Activated CD4-positive, alpha-beta T cell treated with anti-CD3 and anti-CD28 coated beads, Interleukin-2, amount 10 ng/mL, durations not matched to agents 7 days and 5 days (primary cell): ENCODE data around the gene RAPGEF4. TPM values are rescaled to one million over a fixed set of nuclear protein-coding genes. Genes with fewer than 3 reads are reported as not detected.

Source experiments
- CTCF ChIA-PET: fragments of 350-600 bp; sonication (Branson Sonifier 250); formaldehyde crosslinking; loops from one replicate; lab custom pipeline; 2021; ENCODE audit warnings: antibody characterized with exemption; lab: Charles Lee
- POLR2A ChIA-PET: fragments of 350-600 bp; sonication (Branson Sonifier 250); formaldehyde crosslinking; loops from one replicate; lab custom pipeline; 2021; ENCODE audit warnings: antibody characterized with exemption; lab: Charles Lee
- DNase-seq: peaks from one replicate; pipeline ENCODE4 v3.0.0-alpha.2; 2020
- H3K27ac Mint-ChIP-seq: one replicate; pipeline ENCODE4 v1.8.0; 2021; ENCODE audit warnings: mild to moderate bottlenecking, moderate library complexity, mixed read lengths
- H3K27me3 Mint-ChIP-seq: one replicate; pipeline ENCODE4 v1.8.0; 2021; ENCODE audit warnings: mixed read lengths
- H3K36me3 Mint-ChIP-seq: one replicate; pipeline ENCODE4 v1.8.0; 2021; ENCODE audit warnings: low read depth, mixed read lengths
- H3K4me1 Mint-ChIP-seq: one replicate; pipeline ENCODE4 v1.8.0; 2021; ENCODE audit warnings: mixed read lengths
- H3K4me3 Mint-ChIP-seq: one replicate; pipeline ENCODE4 v1.8.0; 2021; ENCODE audit warnings: mild to moderate bottlenecking, moderate library complexity, mixed read lengths
- H3K9me3 Mint-ChIP-seq: one replicate; pipeline ENCODE4 v1.8.0; 2021; ENCODE audit warnings: mixed read lengths
- total RNA-seq, 2 experiments: library from RNA; stranded (reverse); gene quantifications; one replicate each; pipeline ENCODE4 v1.2.3, GENCODE V29; 2021

The RAPGEF4 gene
- total RNA-seq, 2 experiments from 2014 or later, result 0.62 to 0.77 TPM

DNA sequence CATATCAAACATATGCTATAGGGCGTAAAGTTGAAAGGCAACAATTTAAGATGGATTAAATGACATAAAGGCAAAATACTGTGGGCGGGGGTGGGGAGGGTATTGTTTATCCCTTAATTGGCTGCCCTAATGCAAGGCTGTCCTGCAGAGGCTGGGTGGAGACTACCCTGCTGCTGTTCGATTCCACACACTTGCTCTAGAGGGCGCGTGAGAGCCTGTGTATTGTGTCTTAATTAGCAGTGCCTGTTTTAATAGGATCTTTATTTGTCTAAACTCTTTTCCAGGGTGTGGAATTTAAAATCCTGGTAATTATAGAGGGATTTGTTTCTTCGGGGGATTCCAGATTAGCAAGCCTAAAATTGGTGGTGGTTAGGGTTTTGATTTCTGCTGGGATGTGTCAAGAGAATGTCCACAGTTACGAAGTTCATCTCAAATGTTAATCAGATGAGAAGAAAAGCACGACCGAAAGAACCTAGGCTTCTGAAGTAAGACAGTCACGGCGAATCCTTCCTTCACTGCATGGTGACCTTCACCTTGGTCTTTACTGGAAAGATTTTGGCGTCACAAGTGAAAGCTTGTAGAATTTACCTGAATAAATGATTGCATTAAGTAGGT lies 236.5 kb downstream of the RAPGEF4 start:
- Mint-ChIP-seq H3K36me3 (no peaks in the 10 kb centered on the region), H3K4me1 (peaks cover 22% of the 10 kb centered on the region), H3K4me3 (no peak overlapping the region), H3K27me3 (peaks cover 11% of the 10 kb centered on the region), H3K9me3 (no peaks in the 10 kb centered on the region), H3K27ac (no peak overlapping the region)
- CTCF ChIA-PET, result interaction anchor here (0.8 to 1.3 kb wide), 2 partner anchors 35 to 55 kb away, joined by 3 to 4 read pairs; no protein-coding TSS in a partner anchor
- POLR2A ChIA-PET, result no interaction called here
- peak; percentile 47 for DNase-seq

DNA sequence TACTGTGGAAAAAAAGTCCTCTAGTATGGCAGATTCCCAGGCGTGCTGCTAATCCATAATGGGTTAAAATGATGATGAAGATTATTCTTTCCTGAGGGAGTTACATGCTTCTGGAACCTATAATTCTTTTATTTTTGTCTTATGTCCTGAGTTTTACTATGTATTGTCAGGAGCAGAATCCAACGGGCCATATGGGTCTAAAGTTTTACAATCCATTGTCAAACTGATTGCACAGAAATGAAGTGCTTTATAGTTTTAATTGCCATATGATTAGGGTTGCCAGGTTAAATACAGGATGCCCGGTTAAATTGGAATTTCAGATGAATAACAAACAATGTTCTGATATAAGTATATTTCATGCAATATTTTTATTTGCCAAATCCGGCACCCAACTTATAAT lies 239.1 kb downstream of the RAPGEF4 start:
- no peak for DNase-seq
- Mint-ChIP-seq H3K4me1 (peaks cover 20% of the 10 kb centered on the region), H3K27ac (no peak overlapping the region), H3K4me3 (no peak overlapping the region), H3K9me3 (no peaks in the 10 kb centered on the region), H3K27me3 (peaks cover 11% of the 10 kb centered on the region), H3K36me3 (no peaks in the 10 kb centered on the region)
- ChIA-PET POLR2A (no interaction called here), CTCF (no interaction called here)

- Mint-ChIP-seq H3K36me3 (no peaks in the 10 kb centered on the region), H3K27me3 (peaks cover 17% of the 10 kb centered on the region), H3K27ac (no peak overlapping the region), H3K4me3 (no peak overlapping the region), H3K9me3 (no peaks in the 10 kb centered on the region), H3K4me1 (peaks cover 7% of the 10 kb centered on the region)
- POLR2A ChIA-PET, result no interaction called here
- CTCF ChIA-PET, result no interaction called here
- no peak for DNase-seq
Observed at GRCh38 chr2:172976116-172976515, 240.5 kb downstream of the RAPGEF4 start.

DNA sequence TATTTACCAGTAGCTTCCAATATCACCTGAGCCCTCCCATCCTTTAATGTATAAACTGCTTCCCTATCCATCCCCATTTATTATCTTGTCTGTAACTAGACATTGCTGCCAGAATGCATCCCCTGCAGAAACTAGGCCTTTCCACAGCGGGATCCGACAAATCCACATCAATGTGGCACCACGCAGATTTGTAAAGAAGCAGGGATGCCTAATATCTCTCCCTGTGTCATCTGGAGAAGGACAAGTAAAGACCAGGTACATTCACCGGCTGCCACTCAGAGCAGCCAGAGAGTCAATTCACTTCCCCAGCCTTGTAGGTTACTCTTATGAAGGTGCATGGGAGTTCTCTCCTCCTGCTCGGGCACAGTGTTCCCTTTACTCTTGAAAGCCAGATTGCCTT lies 241.2 kb downstream of the RAPGEF4 start:
- no peak for DNase-seq
- H3K9me3 Mint-ChIP-seq, result no peaks in the 10 kb centered on the region
- H3K4me1 Mint-ChIP-seq, result peaks cover 3% of the 10 kb centered on the region
- POLR2A ChIA-PET, result no interaction called here
- H3K36me3 Mint-ChIP-seq, result no peaks in the 10 kb centered on the region
- CTCF ChIA-PET, result no interaction called here
- H3K27me3 Mint-ChIP-seq, result peaks cover 20% of the 10 kb centered on the region
- H3K27ac Mint-ChIP-seq, result no peak overlapping the region
- no peak overlapping the region for H3K4me3 Mint-ChIP-seq

DNA sequence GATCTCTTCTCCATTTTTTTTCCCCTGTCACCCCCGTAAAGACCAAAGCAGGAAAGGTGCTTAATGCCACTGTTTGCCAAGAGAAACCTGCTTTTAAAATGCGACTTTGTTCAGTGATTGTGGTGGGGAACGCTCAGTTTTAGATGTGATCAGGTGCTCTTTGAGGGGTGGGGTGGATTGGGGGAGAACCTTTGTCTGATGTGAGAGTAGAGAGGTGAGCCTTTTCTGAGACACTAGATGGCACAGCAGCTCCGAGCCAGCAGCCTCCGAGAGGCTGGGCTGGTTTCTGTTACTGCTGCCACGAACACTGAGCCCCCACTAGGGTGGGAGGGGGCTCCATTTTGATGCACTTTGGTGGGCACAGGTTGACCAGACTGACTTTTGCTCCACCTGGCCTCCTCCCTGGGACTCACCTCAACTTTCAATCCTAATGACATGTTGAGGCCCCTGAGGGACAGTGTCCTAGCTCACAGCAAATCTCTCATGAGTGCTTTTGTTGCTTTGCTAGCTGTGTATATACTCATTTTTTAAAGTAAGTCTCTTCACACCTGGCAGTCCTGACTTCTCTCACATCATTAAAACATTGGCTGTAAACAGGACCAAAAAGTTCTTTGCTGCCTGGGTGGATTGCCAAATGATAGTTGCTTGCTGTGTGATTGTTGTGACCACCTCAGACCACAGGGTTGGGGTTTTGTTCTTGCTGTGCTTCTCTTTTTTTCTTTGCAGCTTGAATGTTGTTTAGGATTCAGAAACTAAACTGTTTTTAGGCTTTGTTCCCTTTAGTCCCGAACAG lies 241.8 kb downstream of the RAPGEF4 start:
- no peak overlapping the region for H3K27ac Mint-ChIP-seq
- no peaks in the 10 kb centered on the region for H3K36me3 Mint-ChIP-seq
- H3K4me1 Mint-ChIP-seq, result no peaks in the 10 kb centered on the region
- no peak for DNase-seq
- ChIA-PET CTCF (no interaction called here), POLR2A (no interaction called here)
- no peak overlapping the region for H3K4me3 Mint-ChIP-seq
- H3K27me3 Mint-ChIP-seq, result peaks cover 19% of the 10 kb centered on the region
- no peaks in the 10 kb centered on the region for H3K9me3 Mint-ChIP-seq

DNA sequence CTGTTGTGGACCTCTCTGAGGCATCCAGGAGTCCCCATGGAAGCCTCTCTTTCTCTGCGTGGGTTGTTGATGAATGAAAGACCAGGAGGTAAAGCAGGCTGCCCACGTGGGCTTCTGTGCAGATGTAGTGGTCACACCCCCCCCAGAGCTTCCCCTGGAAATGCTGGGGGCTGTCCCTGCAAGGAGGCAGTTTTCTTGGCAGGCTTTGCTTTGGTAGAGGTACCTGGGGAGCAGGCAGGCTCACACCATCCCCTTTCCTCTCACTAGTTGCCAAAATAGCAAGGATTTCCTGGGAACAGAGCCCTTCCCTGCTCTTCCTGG lies 242.4 kb downstream of the RAPGEF4 start:
- no peak overlapping the region for H3K27ac Mint-ChIP-seq
- peaks cover 19% of the 10 kb centered on the region for H3K27me3 Mint-ChIP-seq
- H3K4me3 Mint-ChIP-seq, result no peak overlapping the region
- ChIA-PET POLR2A (no interaction called here), CTCF (no interaction called here)
- no peaks in the 10 kb centered on the region for H3K9me3 Mint-ChIP-seq
- no peaks in the 10 kb centered on the region for H3K36me3 Mint-ChIP-seq
- H3K4me1 Mint-ChIP-seq, result no peaks in the 10 kb centered on the region
- DNase-seq, result no peak

DNA sequence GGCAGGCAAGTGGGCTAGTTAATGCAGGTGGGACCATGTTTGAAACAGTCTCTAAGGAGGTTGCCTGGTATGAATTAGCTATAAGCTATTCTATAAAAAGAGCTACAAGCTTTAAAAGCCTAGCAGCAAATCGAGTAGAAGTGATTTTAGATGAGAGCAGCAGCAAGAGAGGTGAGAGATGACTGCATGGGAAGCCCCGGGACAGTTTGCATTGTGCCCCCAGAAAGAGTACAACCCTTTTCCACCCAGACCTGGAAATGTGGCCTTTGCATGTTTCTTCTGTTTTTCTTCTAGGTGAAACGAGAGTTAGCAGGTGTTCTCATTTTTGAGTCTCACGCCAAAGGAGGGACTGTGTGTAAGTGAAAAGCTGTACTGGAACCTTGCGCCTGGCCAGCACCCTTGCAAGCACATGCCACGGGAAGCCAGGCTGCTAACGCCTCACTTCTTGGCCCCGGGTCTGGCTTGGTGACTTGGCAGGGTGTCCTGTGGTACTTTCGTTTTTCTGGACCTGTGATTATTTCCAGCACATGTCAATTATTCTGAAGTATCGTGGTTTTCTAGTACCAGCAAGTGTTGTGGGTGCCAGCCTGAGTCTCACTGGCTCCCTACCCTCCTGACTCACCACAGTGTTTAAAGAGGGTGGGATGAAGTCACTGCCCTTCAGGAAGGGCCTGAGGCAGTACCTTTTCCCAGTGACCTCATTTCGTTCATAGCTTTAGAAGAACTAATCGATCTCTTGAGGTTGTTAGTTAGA lies 249.7 kb downstream of the RAPGEF4 start:
- Mint-ChIP-seq H3K4me1 (peaks cover 4% of the 10 kb centered on the region), H3K9me3 (no peaks in the 10 kb centered on the region), H3K36me3 (no peaks in the 10 kb centered on the region), H3K4me3 (no peak overlapping the region), H3K27ac (no peak overlapping the region), H3K27me3 (peaks cover 6% of the 10 kb centered on the region)
- ChIA-PET CTCF (interaction anchor here (1.3 kb wide), 1 partner anchor 10 kb away, joined by 3 read pairs; no protein-coding TSS in a partner anchor), POLR2A (no interaction called here)
- DNase-seq, result no peak

DNA sequence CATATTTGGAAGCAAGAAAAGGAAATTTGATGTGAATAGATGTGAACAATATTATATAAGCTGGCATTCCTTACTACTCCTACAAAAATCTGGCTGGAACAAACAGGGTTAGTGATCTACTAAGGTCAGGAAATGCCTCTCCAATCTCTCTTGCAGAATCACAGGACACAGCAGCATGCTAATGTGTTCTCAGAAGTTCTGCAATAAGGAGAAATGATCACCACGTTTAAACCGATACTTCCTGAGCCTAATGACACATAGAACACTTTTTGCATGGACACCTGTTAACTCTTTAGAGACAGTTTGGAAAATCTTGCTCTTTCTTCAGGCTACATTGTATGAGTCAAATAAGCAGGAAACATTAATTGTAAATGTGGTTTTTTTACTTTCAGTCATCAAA lies 250.4 kb downstream of the RAPGEF4 start:
- Mint-ChIP-seq H3K9me3 (no peaks in the 10 kb centered on the region), H3K4me3 (no peak overlapping the region), H3K4me1 (peaks cover 4% of the 10 kb centered on the region), H3K27me3 (peaks cover 6% of the 10 kb centered on the region), H3K36me3 (no peaks in the 10 kb centered on the region), H3K27ac (no peak overlapping the region)
- CTCF ChIA-PET, result interaction anchor here (1.3 kb wide), 1 partner anchor 9 kb away, joined by 3 read pairs; no protein-coding TSS in a partner anchor
- POLR2A ChIA-PET, result no interaction called here
- no peak for DNase-seq

DNA sequence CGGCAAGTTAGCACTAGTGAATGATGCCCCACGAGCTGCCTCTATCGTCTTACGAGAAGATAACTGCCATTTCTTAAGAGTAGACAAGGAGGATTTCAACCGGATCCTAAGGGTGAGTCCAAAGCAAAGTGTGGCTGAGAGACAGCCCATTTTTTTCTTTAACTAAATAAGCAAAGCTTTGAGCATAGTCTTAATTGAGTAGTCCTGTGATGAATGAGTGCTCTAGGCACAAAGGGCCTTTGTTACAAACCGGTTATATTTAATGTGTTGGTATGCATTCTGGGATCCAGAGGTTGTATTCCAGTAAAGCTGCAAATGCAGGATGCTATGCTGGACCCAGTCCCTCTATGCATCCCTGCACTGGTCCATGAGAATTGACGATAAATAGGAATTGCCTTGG lies 253.1 kb downstream of the RAPGEF4 start:
- H3K27me3 Mint-ChIP-seq, result no peaks in the 10 kb centered on the region
- H3K9me3 Mint-ChIP-seq, result no peaks in the 10 kb centered on the region
- H3K36me3 Mint-ChIP-seq, result no peaks in the 10 kb centered on the region
- H3K4me1 Mint-ChIP-seq, result peaks cover 4% of the 10 kb centered on the region
- H3K27ac Mint-ChIP-seq, result no peak overlapping the region
- ChIA-PET POLR2A (no interaction called here), CTCF (interaction anchor here (0.6 kb wide), 1 partner anchor 982 kb away, joined by 3 read pairs; no protein-coding TSS in a partner anchor)
- no peak for DNase-seq
- H3K4me3 Mint-ChIP-seq, result no peak overlapping the region

DNA sequence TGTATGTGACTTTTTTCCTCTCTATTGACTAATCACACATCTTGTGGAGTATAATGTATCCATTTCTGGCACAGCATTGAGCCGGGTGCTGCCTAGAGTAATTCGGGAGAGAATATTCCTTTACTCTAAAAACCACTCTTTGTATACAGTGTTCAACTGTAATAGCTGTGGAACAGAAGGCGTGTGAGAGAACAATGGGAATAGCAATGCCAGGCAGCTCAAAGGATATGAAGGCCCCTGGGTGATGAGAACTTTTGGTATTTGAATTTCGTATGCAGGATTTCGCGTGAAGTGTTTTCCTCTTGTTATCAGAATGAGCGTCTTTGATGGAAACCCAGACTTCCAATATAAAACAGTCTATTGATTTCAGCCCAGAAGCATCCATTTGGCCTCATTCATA lies 255.4 kb downstream of the RAPGEF4 start:
- CTCF ChIA-PET, result no interaction called here
- Mint-ChIP-seq H3K4me3 (no peak overlapping the region), H3K27ac (no peak overlapping the region), H3K9me3 (no peaks in the 10 kb centered on the region), H3K27me3 (no peaks in the 10 kb centered on the region), H3K4me1 (no peaks in the 10 kb centered on the region), H3K36me3 (no peaks in the 10 kb centered on the region)
- no peak for DNase-seq
- POLR2A ChIA-PET, result interaction anchor here (0.5 kb wide), 1 partner anchor 12 kb away, joined by 3 read pairs; no protein-coding TSS in a partner anchor

DNA sequence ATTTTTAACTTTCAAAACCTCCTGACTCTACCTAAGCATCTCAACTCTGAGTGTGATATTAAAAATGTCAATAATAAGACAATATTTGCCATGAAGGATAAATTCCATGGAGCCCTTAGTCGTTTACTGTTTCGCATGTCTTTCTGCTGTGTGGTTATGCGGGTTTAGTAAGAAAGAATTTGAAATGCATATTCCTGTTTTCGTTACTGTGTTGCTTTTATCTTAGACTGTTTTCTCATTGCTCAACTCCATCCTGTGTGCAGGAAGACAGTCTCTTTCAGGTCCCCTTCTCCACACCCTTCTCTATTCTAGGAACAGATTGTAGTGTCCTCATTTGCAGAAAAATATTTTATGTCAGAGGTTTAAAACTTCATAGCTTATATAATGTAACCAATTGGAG lies 257.5 kb downstream of the RAPGEF4 start:
- no peak for DNase-seq
- Mint-ChIP-seq H3K27me3 (peaks cover 3% of the 10 kb centered on the region), H3K36me3 (no peaks in the 10 kb centered on the region), H3K9me3 (no peaks in the 10 kb centered on the region), H3K27ac (no peak overlapping the region), H3K4me1 (no peaks in the 10 kb centered on the region), H3K4me3 (no peak overlapping the region)
- ChIA-PET CTCF (no interaction called here), POLR2A (no interaction called here)

- H3K27ac Mint-ChIP-seq, result no peak overlapping the region
- DNase-seq, result no peak
- no peak overlapping the region for H3K4me3 Mint-ChIP-seq
- ChIA-PET CTCF (no interaction called here), POLR2A (no interaction called here)
- no peaks in the 10 kb centered on the region for H3K4me1 Mint-ChIP-seq
- H3K9me3 Mint-ChIP-seq, result no peaks in the 10 kb centered on the region
- H3K36me3 Mint-ChIP-seq, result no peaks in the 10 kb centered on the region
- peaks cover 5% of the 10 kb centered on the region for H3K27me3 Mint-ChIP-seq
Observed at GRCh38 chr2:172993931-172994717, 258.5 kb downstream of the RAPGEF4 start.
